Activated T-cell treated with anti-CD3 and anti-CD28 coated beads for 4 hours (primary cell): Measurements from ENCODE around the gene COLEC12.

Experiments
- DNase-seq: peaks from one replicate; pipeline ENCODE4 v3.0.0-alpha.2; 2020

COLEC12 gene

GRCh38 chr18:473802-474201, 26.7 kb downstream of the COLEC12 start:
- no peak for DNase-seq

- no peak for DNase-seq
These were observed 28.8 kb downstream of the COLEC12 start for GRCh38 chr18:471716-472115.

GRCh38 chr18:470661-471501, 29.6 kb downstream of the COLEC12 start:
- DNase-seq: no peak

DNA sequence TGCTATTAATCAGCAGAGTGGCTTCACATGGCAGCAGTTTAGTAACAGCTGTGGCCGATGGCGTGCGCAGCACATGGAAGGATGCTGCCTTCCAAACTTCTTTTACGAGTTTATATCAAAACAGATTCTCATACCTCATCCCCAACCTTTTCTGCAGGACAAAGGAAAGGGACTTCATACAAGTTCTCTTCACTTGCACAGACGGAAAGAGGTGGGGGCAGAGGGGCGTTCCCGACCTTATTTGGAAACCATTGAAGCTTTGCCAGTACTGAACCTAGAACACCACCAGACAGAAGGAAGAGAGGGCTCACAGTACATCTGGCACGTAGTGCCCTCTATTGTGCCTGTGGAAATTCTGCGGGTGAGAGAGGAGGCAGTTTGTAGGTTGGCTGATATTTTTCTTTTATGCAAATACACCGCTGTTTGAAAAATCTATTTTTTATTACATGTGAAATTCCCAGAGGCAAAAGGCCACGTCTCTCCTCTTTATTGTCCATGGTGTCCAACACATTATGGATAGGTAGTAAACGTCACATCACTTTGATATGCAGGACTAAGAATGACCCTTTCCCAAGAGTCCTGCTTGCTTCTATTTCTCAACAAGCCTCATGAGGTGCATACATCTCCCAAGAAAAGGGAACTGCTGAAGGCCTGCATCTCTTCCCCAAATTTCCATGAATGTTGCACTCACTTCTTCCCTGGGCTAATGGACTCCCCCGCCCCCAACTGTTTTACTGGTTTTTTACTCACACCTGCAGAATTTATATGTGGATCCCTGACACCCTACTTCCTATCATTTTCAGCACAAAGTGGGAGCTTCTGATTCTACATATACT, 31.3 kb downstream of the COLEC12 start:
- DNase-seq: no peak

DNA sequence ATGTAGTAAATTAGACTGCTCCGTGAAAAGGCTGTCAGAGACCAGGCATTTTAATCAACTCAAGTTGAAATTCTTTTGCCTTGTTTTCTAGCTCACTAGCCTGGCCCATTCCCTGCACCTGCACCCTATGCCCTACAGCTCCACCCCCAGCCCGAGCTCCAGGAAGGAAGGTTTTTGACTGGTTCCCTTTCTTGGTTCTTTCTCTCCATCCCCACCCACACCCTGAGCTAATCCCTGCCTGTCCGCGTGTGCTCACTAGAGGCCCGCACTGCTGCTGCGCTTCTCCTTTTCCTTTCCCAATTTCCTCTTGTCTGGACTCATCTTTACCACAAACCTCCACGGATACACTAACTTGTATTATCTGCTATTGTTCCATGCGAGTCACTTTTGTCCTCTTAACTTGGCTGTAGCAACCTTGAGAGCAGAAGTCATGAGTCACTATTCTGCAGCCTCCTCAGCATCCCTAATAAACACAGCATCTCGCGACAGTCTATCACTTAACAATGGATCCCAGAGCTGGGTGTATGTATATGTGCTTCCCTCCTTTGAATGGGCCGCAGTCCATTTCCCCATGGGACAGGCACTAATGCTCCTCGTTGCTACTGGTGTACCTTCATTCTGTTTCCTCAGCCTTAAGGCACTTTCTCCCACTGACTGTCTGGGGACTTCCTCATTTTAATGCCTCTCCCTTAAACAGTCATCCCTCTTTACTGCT, 36.5 kb downstream of the COLEC12 start:
- DNase-seq: no peak

- DNase-seq: no peak
These were observed 37.1 kb downstream of the COLEC12 start for GRCh38 chr18:463403-463802.

- no peak for DNase-seq
These were observed 38.7 kb downstream of the COLEC12 start for GRCh38 chr18:461762-462161.

DNA sequence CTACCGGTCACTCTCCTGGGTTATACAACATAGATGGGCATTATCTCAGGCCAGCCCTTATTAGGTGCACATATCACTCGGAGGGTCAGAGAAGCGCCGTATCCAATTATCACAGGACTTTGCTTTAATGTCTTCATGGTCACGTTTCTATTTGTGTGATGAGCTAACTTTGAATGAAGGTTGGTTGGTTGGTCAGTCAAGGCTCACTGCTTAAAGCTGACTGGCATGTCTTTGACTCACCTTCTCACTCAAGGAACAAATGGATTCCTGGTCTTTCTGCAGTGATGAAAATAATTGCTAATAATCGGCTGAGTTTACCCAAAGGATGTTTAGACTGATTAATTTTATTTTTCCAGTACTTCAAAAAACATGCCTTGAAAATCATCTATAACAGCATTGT, 39.7 kb downstream of the COLEC12 start:
- no peak for DNase-seq

GRCh38 chr18:459814-460593, 40.5 kb downstream of the COLEC12 start:
- DNase-seq: no peak

GRCh38 chr18:457521-458412, 42.7 kb downstream of the COLEC12 start:
- no peak for DNase-seq

DNA sequence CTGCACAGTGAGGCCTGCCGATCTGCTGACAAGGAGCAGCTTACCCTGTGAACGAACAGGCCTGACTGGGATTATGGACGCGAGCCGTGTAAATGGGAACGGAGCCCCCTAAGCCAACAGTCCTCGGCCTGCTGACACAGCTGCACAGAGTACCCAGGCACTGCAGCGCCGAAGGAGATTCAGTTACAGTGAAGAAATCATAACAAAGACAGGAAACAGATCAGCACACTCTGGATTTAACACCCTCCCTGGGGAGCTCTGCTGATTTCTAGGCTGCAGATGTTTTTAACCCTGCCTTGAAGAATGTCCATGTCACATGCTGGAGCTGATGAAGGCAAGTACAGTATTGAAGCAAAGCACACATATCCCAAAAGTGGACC, 43.4 kb downstream of the COLEC12 start:
- DNase-seq: no peak

- DNase-seq: no peak
These were observed 44.0 kb downstream of the COLEC12 start for GRCh38 chr18:456361-457139.

- DNase-seq: no peak
These were observed 47.1 kb downstream of the COLEC12 start for GRCh38 chr18:453400-453799.

- no peak for DNase-seq
These were observed 47.7 kb downstream of the COLEC12 start for GRCh38 chr18:452816-453215.

DNA sequence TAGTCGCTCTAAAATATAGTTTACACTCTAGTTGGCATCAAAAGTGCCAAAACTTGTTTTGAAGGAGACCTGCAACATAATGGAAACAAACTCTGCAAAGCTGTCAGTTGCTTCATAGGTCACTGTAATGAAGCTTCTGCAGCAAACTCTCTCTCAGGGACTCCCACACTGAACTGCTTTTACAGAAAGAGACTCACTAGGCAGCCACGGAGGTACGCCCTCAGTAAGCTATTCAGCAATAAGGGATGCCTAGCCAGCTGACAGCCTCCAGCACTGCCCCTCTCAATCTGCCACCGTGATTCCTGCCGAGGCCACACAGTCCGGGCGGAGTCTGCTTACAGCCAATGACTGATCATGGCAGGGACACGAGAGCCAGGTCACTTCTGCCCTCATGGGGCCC, 51.1 kb downstream of the COLEC12 start:
- no peak for DNase-seq

DNA sequence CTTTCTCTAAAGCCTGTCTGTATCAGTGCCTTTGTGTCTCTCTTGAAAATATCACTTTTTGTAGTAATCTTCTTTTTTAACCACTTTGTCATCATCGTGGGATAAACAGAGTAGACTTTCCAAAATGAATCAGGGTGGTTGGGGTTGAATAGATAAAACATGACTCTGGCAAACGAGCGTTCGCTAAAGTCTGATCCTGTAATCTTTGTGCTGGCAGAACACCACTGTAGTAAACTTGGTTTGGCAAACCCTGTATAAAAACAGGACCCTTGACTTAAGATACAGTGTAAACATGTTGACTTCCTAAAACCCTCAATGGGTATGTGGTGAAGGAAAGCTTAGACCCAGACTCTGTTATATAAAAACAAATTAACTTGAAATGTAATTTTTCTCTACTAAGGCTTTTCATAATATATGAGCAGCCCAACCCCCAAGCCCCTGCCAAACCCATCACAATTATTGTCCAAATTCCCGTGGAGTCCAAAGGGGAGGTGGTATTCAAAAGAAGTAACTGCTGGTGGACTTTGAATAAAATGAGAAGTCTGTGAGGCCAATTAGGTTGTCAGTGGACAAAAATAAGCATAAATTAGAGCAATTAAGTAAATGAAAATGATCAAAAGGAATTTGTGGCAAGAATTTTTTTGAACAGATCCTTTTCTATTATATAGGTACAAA, 52.2 kb downstream of the COLEC12 start:
- no peak for DNase-seq

GRCh38 chr18:446941-447560, 53.5 kb downstream of the COLEC12 start:
- no peak for DNase-seq

DNA sequence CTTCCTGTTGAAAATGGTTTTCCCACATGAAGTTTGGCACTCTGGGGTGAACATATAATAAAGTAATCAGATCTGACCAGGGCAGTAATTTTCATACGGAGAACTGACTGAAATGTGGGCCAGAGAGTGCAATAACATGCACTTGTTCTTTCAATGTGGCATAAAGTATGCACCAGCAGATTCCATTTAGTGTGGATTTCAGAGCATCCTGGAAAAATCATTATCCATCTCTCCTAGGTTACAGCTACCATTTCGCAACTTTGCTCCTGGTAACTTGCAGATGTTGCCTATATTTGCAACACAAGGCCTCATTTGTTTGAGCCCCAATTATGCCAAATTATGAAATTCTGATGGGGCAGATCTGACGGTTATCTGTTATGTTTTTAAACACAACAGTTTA, 55.4 kb downstream of the COLEC12 start:
- DNase-seq: no peak

GRCh38 chr18:438571-438970, 61.9 kb downstream of the COLEC12 start:
- DNase-seq: no peak

- no peak for DNase-seq
These were observed 64.6 kb downstream of the COLEC12 start for GRCh38 chr18:435940-436339.
